ENCODE data around the gene SLC4A8.

SLC4A8 gene

DNA sequence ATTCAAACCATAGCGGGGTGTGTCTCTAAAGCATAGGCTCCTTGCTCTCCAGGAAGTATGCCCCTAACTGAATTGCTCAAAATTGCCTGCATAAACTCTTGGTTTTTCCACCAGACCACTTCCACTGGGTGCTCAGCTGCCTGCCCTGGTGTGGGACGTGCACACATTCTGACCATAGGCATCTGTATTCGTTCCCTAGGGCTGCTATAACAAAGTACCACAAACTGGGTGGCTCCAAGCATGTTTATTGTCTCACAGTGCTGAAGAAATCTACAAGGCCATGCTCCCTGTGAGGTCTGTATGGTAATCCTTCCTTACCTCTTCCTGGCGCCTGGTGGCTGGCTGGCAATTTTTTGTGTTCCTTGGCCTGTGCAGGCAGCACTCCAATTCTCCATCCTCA is 17.0 kb upstream of the SLC4A8 start:
- Histone ChIP-seq H3K27ac (ENCODE audit: low read depth, low read length) (no peak overlapping the region), H3K79me2 (ENCODE audit: control insufficient read depth, low read length) (no peaks in the 10 kb centered on the region), H3K36me3 (ENCODE audit: control insufficient read depth, low read length) (no peaks in the 10 kb centered on the region), H3K4me2 (ENCODE audit: low read length) (no peak overlapping the region), H3K9me2 (replicated peaks; ENCODE audit: control insufficient read depth, low read length) (no peaks in the 10 kb centered on the region), H3K9me3 (ENCODE audit: control insufficient read depth, insufficient read depth, low read length) (no peaks in the 10 kb centered on the region), H3K27me3 (ENCODE audit: control insufficient read depth, low read length) (peaks cover 34% of the 10 kb centered on the region), H3K4me1 (ENCODE audit: control insufficient read depth, low read length) (no peaks in the 10 kb centered on the region), H3F3A (ENCODE audit: control insufficient read depth, insufficient read depth) (no peaks in the 10 kb centered on the region), H4K20me1 (ENCODE audit: control insufficient read depth, insufficient read depth, low read depth, low read length) (no peaks in the 10 kb centered on the region), H3K4me3 (ENCODE audit: low read length) (no peak overlapping the region)
- no peak for TF ChIP-seq EZH2phosphoT487 (IDR thresholded peaks at IDR 0.05; ENCODE audit: borderline replicate concordance, low read length)
- TF ChIP-seq, protein P1, sequence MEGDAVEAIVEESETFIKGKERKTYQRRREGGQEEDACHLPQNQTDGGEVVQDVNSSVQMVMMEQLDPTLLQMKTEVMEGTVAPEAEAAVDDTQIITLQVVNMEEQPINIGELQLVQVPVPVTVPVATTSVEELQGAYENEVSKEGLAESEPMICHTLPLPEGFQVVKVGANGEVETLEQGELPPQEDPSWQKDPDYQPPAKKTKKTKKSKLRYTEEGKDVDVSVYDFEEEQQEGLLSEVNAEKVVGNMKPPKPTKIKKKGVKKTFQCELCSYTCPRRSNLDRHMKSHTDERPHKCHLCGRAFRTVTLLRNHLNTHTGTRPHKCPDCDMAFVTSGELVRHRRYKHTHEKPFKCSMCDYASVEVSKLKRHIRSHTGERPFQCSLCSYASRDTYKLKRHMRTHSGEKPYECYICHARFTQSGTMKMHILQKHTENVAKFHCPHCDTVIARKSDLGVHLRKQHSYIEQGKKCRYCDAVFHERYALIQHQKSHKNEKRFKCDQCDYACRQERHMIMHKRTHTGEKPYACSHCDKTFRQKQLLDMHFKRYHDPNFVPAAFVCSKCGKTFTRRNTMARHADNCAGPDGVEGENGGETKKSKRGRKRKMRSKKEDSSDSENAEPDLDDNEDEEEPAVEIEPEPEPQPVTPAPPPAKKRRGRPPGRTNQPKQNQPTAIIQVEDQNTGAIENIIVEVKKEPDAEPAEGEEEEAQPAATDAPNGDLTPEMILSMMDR (IDR thresholded peaks at IDR 0.05; ENCODE audit: low read depth, low read length, poor library complexity, severe bottlenecking): no peak

DNA sequence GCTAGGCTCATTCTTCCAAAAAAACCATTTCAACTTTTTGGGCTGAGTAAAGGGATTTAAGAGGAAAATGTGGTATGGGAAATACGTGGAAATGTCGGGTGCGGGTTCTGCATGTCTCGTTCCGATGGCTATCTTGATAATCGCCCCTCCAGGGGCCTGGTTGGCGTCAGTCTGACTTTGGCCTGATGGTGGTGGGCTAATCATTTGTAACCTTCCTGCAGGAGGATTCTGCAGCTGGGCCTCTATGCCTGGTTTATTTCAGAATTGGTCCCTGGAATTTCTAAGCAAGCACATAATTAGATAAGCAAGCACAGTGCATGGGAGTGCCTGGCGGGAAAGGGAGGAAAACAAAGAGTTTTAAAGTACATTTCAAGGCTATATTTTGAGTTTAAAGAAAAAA is 14.8 kb upstream of the SLC4A8 start:
- TF ChIP-seq, protein P1 (IDR thresholded peaks at IDR 0.05; ENCODE audit: low read depth, low read length, poor library complexity, severe bottlenecking): no peak
- TF ChIP-seq EZH2phosphoT487 (IDR thresholded peaks at IDR 0.05; ENCODE audit: borderline replicate concordance, low read length): no peak
- H3K79me2 ChIP-seq (ENCODE audit: control insufficient read depth, low read length): no peaks in the 10 kb centered on the region
- no peak overlapping the region for H3K4me3 ChIP-seq (ENCODE audit: low read length)
- H3K4me2 ChIP-seq (ENCODE audit: low read length): no peak overlapping the region
- H3K9me3 ChIP-seq (ENCODE audit: control insufficient read depth, insufficient read depth, low read length): no peaks in the 10 kb centered on the region
- H3K27ac ChIP-seq (ENCODE audit: low read depth, low read length): no peak overlapping the region
- H3K9me2 ChIP-seq (replicated peaks; ENCODE audit: control insufficient read depth, low read length): no peaks in the 10 kb centered on the region
- H3K4me1 ChIP-seq (ENCODE audit: control insufficient read depth, low read length): no peaks in the 10 kb centered on the region
- peaks cover 24% of the 10 kb centered on the region for H3K27me3 ChIP-seq (ENCODE audit: control insufficient read depth, low read length)
- H4K20me1 ChIP-seq (ENCODE audit: control insufficient read depth, insufficient read depth, low read depth, low read length): no peaks in the 10 kb centered on the region
- H3F3A ChIP-seq (ENCODE audit: control insufficient read depth, insufficient read depth): no peaks in the 10 kb centered on the region
- no peaks in the 10 kb centered on the region for H3K36me3 ChIP-seq (ENCODE audit: control insufficient read depth, low read length)

DNA sequence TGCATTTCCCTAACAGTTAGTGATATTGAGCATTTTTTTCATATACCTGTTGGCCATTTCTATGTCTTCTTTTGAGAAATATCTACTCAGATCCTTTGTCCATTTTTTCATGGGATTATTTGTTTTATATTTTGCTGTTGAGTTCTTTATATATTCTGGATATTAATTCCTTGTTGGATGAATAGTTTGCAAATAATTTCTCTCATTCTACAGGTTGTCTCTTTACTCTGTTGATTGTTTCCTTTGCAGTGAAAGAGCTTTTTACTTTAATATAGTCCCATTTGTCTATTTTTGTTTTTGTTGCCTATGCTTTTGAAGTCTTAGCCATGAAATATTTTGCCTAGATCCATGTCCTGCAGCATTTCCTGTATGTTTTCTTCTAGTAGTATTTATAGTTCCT is 11.5 kb upstream of the SLC4A8 start:
- H3K4me3 ChIP-seq (ENCODE audit: low read length): no peak overlapping the region
- H3K4me2 ChIP-seq (ENCODE audit: low read length): no peak overlapping the region
- H4K20me1 ChIP-seq (ENCODE audit: control insufficient read depth, insufficient read depth, low read depth, low read length): no peaks in the 10 kb centered on the region
- H3F3A ChIP-seq (ENCODE audit: control insufficient read depth, insufficient read depth): no peaks in the 10 kb centered on the region
- no peaks in the 10 kb centered on the region for H3K9me3 ChIP-seq (ENCODE audit: control insufficient read depth, insufficient read depth, low read length)
- no peak overlapping the region for H3K27ac ChIP-seq (ENCODE audit: low read depth, low read length)
- TF ChIP-seq EZH2phosphoT487 (IDR thresholded peaks at IDR 0.05; ENCODE audit: borderline replicate concordance, low read length): no peak
- TF ChIP-seq, protein P1 (IDR thresholded peaks at IDR 0.05; ENCODE audit: low read depth, low read length, poor library complexity, severe bottlenecking): no peak
- H3K9me2 ChIP-seq (replicated peaks; ENCODE audit: control insufficient read depth, low read length): no peaks in the 10 kb centered on the region
- no peaks in the 10 kb centered on the region for H3K36me3 ChIP-seq (ENCODE audit: control insufficient read depth, low read length)
- peaks cover 25% of the 10 kb centered on the region for H3K27me3 ChIP-seq (ENCODE audit: control insufficient read depth, low read length)
- H3K79me2 ChIP-seq (ENCODE audit: control insufficient read depth, low read length): no peaks in the 10 kb centered on the region
- H3K4me1 ChIP-seq (ENCODE audit: control insufficient read depth, low read length): no peaks in the 10 kb centered on the region

DNA sequence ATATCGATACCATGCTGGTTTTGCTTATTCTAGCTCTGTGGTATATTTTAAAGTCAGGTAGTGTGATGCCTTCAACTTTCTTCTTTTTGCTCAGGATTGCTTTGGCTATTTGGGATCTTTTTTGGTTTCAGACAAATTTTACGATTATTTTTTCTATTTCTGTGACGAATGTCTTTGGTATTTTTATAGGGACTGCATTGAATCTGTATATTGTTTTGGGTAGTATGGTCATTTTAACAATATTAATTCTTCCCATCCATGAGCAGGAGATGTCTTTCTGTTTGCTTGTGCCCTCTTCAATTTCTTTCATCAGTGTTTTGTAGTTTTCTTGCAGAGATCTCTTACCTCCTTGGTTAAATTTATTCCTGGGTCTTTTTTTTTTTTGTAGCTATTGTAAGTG is 10.8 kb upstream of the SLC4A8 start:
- no peaks in the 10 kb centered on the region for H3K79me2 ChIP-seq (ENCODE audit: control insufficient read depth, low read length)
- no peaks in the 10 kb centered on the region for H3F3A ChIP-seq (ENCODE audit: control insufficient read depth, insufficient read depth)
- H4K20me1 ChIP-seq (ENCODE audit: control insufficient read depth, insufficient read depth, low read depth, low read length): no peaks in the 10 kb centered on the region
- H3K9me3 ChIP-seq (ENCODE audit: control insufficient read depth, insufficient read depth, low read length): no peaks in the 10 kb centered on the region
- H3K36me3 ChIP-seq (ENCODE audit: control insufficient read depth, low read length): no peaks in the 10 kb centered on the region
- H3K9me2 ChIP-seq (replicated peaks; ENCODE audit: control insufficient read depth, low read length): no peaks in the 10 kb centered on the region
- H3K27ac ChIP-seq (ENCODE audit: low read depth, low read length): no peak overlapping the region
- TF ChIP-seq EZH2phosphoT487 (IDR thresholded peaks at IDR 0.05; ENCODE audit: borderline replicate concordance, low read length): no peak
- TF ChIP-seq, protein P1 (IDR thresholded peaks at IDR 0.05; ENCODE audit: low read depth, low read length, poor library complexity, severe bottlenecking): no peak
- peaks cover 27% of the 10 kb centered on the region for H3K27me3 ChIP-seq (ENCODE audit: control insufficient read depth, low read length)
- no peak overlapping the region for H3K4me3 ChIP-seq (ENCODE audit: low read length)
- no peak overlapping the region for H3K4me2 ChIP-seq (ENCODE audit: low read length)
- H3K4me1 ChIP-seq (ENCODE audit: control insufficient read depth, low read length): no peaks in the 10 kb centered on the region

Data from DOHH2 (cell line).